GM19452 (cell line): ENCODE results near the gene GPR12.
"Not testable (repeated sequence)": the region's sequence is repeated elsewhere in the genome, so short reads cannot be mapped to it uniquely, and the experiment has no call there.

Source experiments
- ATAC-seq: cut with Tn5 transposase; IDR thresholded peaks from one replicate; pipeline ENCODE4 v1.9.1; 2021; ENCODE audit not compliant: unreplicated experiment

The GPR12 gene

GRCh38 chr13:26749285-26749684 lies 11.3 kb downstream of the GPR12 start:
- ATAC-seq, result no peak

- no peak for ATAC-seq
These were observed 12.9 kb downstream of the GPR12 start for GRCh38 chr13:26747706-26748105.

GRCh38 chr13:26743971-26744370 lies 16.6 kb downstream of the GPR12 start:
- ATAC-seq, result no peak

GRCh38 chr13:26742691-26743358 lies 17.8 kb downstream of the GPR12 start:
- ATAC-seq, result no peak

- no peak for ATAC-seq
These were observed 24.9 kb downstream of the GPR12 start for GRCh38 chr13:26735677-26736076.

- ATAC-seq, result no peak
These were observed 33.0 kb downstream of the GPR12 start for GRCh38 chr13:26727633-26728032.

- no peak for ATAC-seq
These were observed 33.5 kb downstream of the GPR12 start for GRCh38 chr13:26727122-26727521.

GRCh38 chr13:26726684-26727083 lies 33.9 kb downstream of the GPR12 start:
- no peak for ATAC-seq

- not testable (repeated sequence) for ATAC-seq
These were observed 37.0 kb downstream of the GPR12 start for GRCh38 chr13:26723620-26724019.

- no peak for ATAC-seq
These were observed 38.3 kb downstream of the GPR12 start for GRCh38 chr13:26722321-26722720.

- no peak for ATAC-seq
These were observed 39.1 kb downstream of the GPR12 start for GRCh38 chr13:26721251-26722121.

GRCh38 chr13:26719356-26719945 lies 41.1 kb downstream of the GPR12 start:
- ATAC-seq, result no peak

- no peak for ATAC-seq
These were observed 41.7 kb downstream of the GPR12 start for GRCh38 chr13:26718872-26719271.

GRCh38 chr13:26718146-26718545 lies 42.4 kb downstream of the GPR12 start:
- no peak for ATAC-seq

GRCh38 chr13:26716984-26717383 lies 43.6 kb downstream of the GPR12 start:
- no peak for ATAC-seq

GRCh38 chr13:26713341-26713740 lies 47.2 kb downstream of the GPR12 start:
- ATAC-seq, result no peak

- no peak for ATAC-seq
These were observed 49.4 kb downstream of the GPR12 start for GRCh38 chr13:26711211-26711610.

GRCh38 chr13:26710166-26710565 lies 50.4 kb downstream of the GPR12 start:
- no peak for ATAC-seq

- ATAC-seq, result no peak
These were observed 51.1 kb downstream of the GPR12 start for GRCh38 chr13:26709461-26709860.

GRCh38 chr13:26708007-26708297 lies 52.6 kb downstream of the GPR12 start:
- ATAC-seq, result no peak

- no peak for ATAC-seq
These were observed 53.2 kb downstream of the GPR12 start for GRCh38 chr13:26707122-26708006.
